AG10803 (cell line): ENCODE measurements around the gene NRSN2.
"Not testable (repeated sequence)": the region's sequence is repeated elsewhere in the genome, so short reads cannot be mapped to it uniquely, and the experiment has no call there.

ENCODE experiments used
- DNase-seq: peaks from one replicate; pipeline ENCODE4 v3.0.0; 2010; ENCODE audit warnings: low read depth
- H3K4me3 ChIP-seq: 2 replicates; pipeline ENCODE4 v1.5.1; 2011; ENCODE audit warnings: mild to moderate bottlenecking, low read length, control low read depth
- CTCF ChIP-seq: conservative IDR thresholded peaks from 2 replicates; pipeline ENCODE4 v1.5.1; 2011; ENCODE audit warnings: mild to moderate bottlenecking, low read length, control low read depth, inconsistent platforms

NRSN2 gene

GRCh38 chr20:367486-367887, 20.6 kb downstream of the NRSN2 start:
- no peak overlapping the region for H3K4me3 ChIP-seq
- no peak for TF ChIP-seq CTCF
- DNase-seq: no peak

- no peak overlapping the region for H3K4me3 ChIP-seq
- no peak for DNase-seq
- TF ChIP-seq CTCF: no peak
Observed at GRCh38 chr20:368915-369314, 22.0 kb downstream of the NRSN2 start.

GRCh38 chr20:370151-370600, 23.3 kb downstream of the NRSN2 start:
- no peak overlapping the region for H3K4me3 ChIP-seq
- DNase-seq: no peak
- no peak for TF ChIP-seq CTCF

DNA sequence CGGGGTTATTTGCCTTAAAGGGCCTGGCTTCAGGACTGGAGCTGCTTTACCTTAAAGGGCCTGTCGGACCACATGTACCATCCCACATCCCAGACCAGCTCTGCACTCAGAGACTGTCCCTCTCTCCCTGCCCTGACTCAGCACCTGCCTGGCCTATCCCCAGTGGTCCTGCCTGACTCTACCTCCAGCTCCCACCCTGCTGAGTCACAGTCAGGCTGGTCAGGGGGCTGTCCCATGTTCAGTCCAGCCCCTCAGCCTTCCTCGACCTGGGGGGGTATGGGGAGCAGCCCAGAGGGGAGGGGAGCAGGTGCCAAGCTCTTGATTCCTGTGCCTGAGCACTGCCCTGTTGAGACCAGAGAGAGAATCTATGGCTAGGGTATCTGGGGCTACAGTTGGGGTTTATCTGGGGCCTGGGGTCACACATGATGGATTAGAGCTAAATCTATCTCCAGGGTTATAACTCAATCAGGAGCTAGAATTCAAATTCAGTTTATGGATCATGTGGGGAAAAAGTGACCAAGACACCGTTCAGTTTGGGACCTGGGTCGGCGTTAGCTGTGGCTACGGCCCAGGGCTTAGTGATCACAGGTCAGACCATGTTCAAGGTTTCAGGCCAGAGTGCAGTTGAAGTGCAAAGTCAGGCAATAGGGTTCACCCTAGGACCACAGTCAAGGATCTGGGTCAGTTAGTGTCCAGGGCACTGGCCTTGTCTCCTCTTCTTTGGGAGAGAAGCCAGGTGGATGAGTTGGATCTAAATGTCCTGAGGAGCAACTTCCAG, 24.3 kb downstream of the NRSN2 start:
- DNase-seq: no peak
- no peak overlapping the region for H3K4me3 ChIP-seq
- TF ChIP-seq CTCF: no peak

- DNase-seq: peak; percentile 93
- no peak overlapping the region for H3K4me3 ChIP-seq
- TF ChIP-seq CTCF: no peak
Observed at GRCh38 chr20:371755-372542, 25.0 kb downstream of the NRSN2 start.

- DNase-seq, H3K4me3 ChIP-seq: not testable (repeated sequence)
Observed at GRCh38 chr20:372543-373082, 25.7 kb downstream of the NRSN2 start.

GRCh38 chr20:373171-373890, 26.4 kb downstream of the NRSN2 start:
- DNase-seq: peak; percentile 72
- no peak overlapping the region for H3K4me3 ChIP-seq
- no peak for TF ChIP-seq CTCF
